Hepatocyte (in vitro differentiated cells): ENCODE data around the gene STOM.

ENCODE experiments used
- CTCF ChIP-seq: fragments of 200-600 bp; sonication (generic); IDR thresholded peaks from 2 replicates; pipeline ENCODE4 v1.5.1; 2016; ENCODE audit warnings: antibody characterized with exemption, mild to moderate bottlenecking; ENCODE audit not compliant: poor library complexity
- EZH2phosphoT487 ChIP-seq: fragments of 200-600 bp; sonication (generic); IDR thresholded peaks from one replicate; pipeline ENCODE4 v1.6.1; 2018; ENCODE audit warnings: antibody characterized with exemption, mild to moderate bottlenecking, low read depth, moderate library complexity; ENCODE audit not compliant: unreplicated experiment, severe bottlenecking

DNA sequence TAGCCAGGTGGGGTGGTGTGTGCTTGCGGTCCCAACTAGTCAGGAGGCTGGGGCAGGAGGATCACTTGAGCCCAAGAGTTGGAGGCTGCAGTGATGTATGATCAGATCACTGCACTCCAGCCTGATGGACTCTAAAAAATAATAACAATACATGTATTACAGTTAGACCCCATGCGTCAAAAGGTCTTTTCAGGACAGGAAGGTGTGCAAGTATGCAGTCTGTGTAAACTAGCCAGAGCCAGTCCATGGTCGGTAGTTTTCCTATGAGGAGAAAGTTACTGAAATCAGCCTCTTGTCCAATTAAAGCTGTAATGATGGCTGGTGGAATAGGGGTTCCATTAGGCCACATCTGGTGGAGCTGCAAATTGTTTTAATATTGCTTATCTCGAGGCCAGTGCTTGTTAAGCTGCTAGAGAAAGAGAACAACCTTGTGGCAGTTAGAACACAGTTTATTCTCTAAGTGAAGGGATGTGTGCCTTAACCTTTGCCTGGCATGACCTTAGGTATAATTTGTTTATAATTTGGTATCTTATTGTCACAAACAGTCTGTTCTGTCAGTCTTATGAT, 1.5 kb upstream of the STOM start:
- TF ChIP-seq CTCF (no peak), EZH2phosphoT487 (no peak)
